GM12872 (cell line): ENCODE measurements around the gene COL12A1.

ENCODE experiments used
- CTCF ChIP-seq: IDR thresholded peaks from 3 replicates; pipeline ENCODE4 v1.5.1; 2011; ENCODE audit warnings: low read depth, mild to moderate bottlenecking, low read length, moderate library complexity; ENCODE audit not compliant: insufficient read depth

Gene COL12A1

GRCh38 chr6:75094614-75095200 lies 111.1 kb downstream of the COL12A1 start:
- TF ChIP-seq CTCF, result no peak

GRCh38 chr6:75091467-75092190 lies 114.2 kb downstream of the COL12A1 start:
- no peak for TF ChIP-seq CTCF

- TF ChIP-seq CTCF, result no peak
Observed at GRCh38 chr6:75090576-75090975, 115.3 kb downstream of the COL12A1 start.

GRCh38 chr6:75089921-75090320 lies 115.9 kb downstream of the COL12A1 start:
- TF ChIP-seq CTCF, result no peak

- TF ChIP-seq CTCF, result no peak
Observed at GRCh38 chr6:75089151-75089897, 116.5 kb downstream of the COL12A1 start.

- no peak for TF ChIP-seq CTCF
Observed at GRCh38 chr6:75085931-75086635, 119.8 kb downstream of the COL12A1 start.

- no peak for TF ChIP-seq CTCF
Observed at GRCh38 chr6:75084872-75085381, 120.9 kb downstream of the COL12A1 start.
